ENCODE measurements around the gene CNPY1.

Gene CNPY1

GRCh38 chr7:155507576-155507975, 38.8 kb downstream of the CNPY1 start:
- in situ Hi-C loops (cut with HindIII; ENCODE audit: low pct_ligation_motif_present, low pct_unique_long_range_greater_than_20kb, low sequenced_read_pairs) = no loop called here
- DNase-seq = no peak

GRCh38 chr7:155506854-155507337, 39.5 kb downstream of the CNPY1 start:
- in situ Hi-C loops (cut with HindIII; ENCODE audit: low pct_ligation_motif_present, low pct_unique_long_range_greater_than_20kb, low sequenced_read_pairs) = no loop called here
- DNase-seq = no peak

GRCh38 chr7:155505422-155505793, 41.0 kb downstream of the CNPY1 start:
- in situ Hi-C loops (cut with HindIII; ENCODE audit: low pct_ligation_motif_present, low pct_unique_long_range_greater_than_20kb, low sequenced_read_pairs) = no loop called here
- DNase-seq = no peak

GRCh38 chr7:155497149-155497901, 49.0 kb downstream of the CNPY1 start:
- no peak for DNase-seq

GRCh38 chr7:155496267-155497005, 49.9 kb downstream of the CNPY1 start:
- in situ Hi-C loops (cut with HindIII; ENCODE audit: low pct_ligation_motif_present, low pct_unique_long_range_greater_than_20kb, low sequenced_read_pairs) = no loop called here
- DNase-seq = no peak

More at GRCh38 chr7:155497149-155497901, 49.0 kb downstream of the CNPY1 start:
- in situ Hi-C loops (cut with HindIII; ENCODE audit: low pct_ligation_motif_present, low pct_unique_long_range_greater_than_20kb, low sequenced_read_pairs) = no loop called here

GRCh38 chr7:155495440-155496248, 50.7 kb downstream of the CNPY1 start:
- no peak for DNase-seq
- in situ Hi-C loops (cut with HindIII; ENCODE audit: low pct_ligation_motif_present, low pct_unique_long_range_greater_than_20kb, low sequenced_read_pairs) = no loop called here

- in situ Hi-C loops (cut with HindIII; ENCODE audit: low pct_ligation_motif_present, low pct_unique_long_range_greater_than_20kb, low sequenced_read_pairs) = no loop called here
These were observed 51.8 kb downstream of the CNPY1 start for GRCh38 chr7:155494551-155494950.

GRCh38 chr7:155493744-155494538, 52.4 kb downstream of the CNPY1 start:
- no peak for DNase-seq
- in situ Hi-C loops (cut with HindIII; ENCODE audit: low pct_ligation_motif_present, low pct_unique_long_range_greater_than_20kb, low sequenced_read_pairs) = no loop called here

More at GRCh38 chr7:155494551-155494950, 51.8 kb downstream of the CNPY1 start:
- DNase-seq = no peak

GRCh38 chr7:155491812-155492211, 54.5 kb downstream of the CNPY1 start:
- DNase-seq = no peak
- in situ Hi-C loops (cut with HindIII; ENCODE audit: low pct_ligation_motif_present, low pct_unique_long_range_greater_than_20kb, low sequenced_read_pairs) = no loop called here

GRCh38 chr7:155490697-155491628, 55.4 kb downstream of the CNPY1 start:
- no peak for DNase-seq
- in situ Hi-C loops (cut with HindIII; ENCODE audit: low pct_ligation_motif_present, low pct_unique_long_range_greater_than_20kb, low sequenced_read_pairs) = no loop called here

GRCh38 chr7:155489862-155490696, 56.3 kb downstream of the CNPY1 start:
- peak; percentile 44 for DNase-seq
- in situ Hi-C loops (cut with HindIII; ENCODE audit: low pct_ligation_motif_present, low pct_unique_long_range_greater_than_20kb, low sequenced_read_pairs) = no loop called here

- in situ Hi-C loops (cut with HindIII; ENCODE audit: low pct_ligation_motif_present, low pct_unique_long_range_greater_than_20kb, low sequenced_read_pairs) = no loop called here
- no peak for DNase-seq
These were observed 57.1 kb downstream of the CNPY1 start for GRCh38 chr7:155489158-155489840.

GRCh38 chr7:155488483-155489127, 57.8 kb downstream of the CNPY1 start:
- DNase-seq = no peak
- in situ Hi-C loops (cut with HindIII; ENCODE audit: low pct_ligation_motif_present, low pct_unique_long_range_greater_than_20kb, low sequenced_read_pairs) = no loop called here

- DNase-seq = no peak
- in situ Hi-C loops (cut with HindIII; ENCODE audit: low pct_ligation_motif_present, low pct_unique_long_range_greater_than_20kb, low sequenced_read_pairs) = no loop called here
These were observed 58.6 kb downstream of the CNPY1 start for GRCh38 chr7:155487509-155488482.

Data from ACHN (cell line).